Osteoblast (primary cell): ENCODE results near the gene TRAK1. TPM values are rescaled to one million over a fixed set of nuclear protein-coding genes. Genes with fewer than 3 reads are reported as not detected.

Experiments
- DNase-seq: peaks from one replicate; pipeline ENCODE4 v3.0.0; 2011; ENCODE audit warnings: low spot score, mixed read lengths; ENCODE audit not compliant: insufficient read length; ENCODE audit errors: missing footprints
- H2AFZ ChIP-seq: 2 replicates; pipeline ENCODE4 v1.6.0; 2011; ENCODE audit warnings: mild to moderate bottlenecking, low read length
- H3K27ac ChIP-seq: 2 replicates; pipeline ENCODE4 v1.5.1; 2011; ENCODE audit warnings: mild to moderate bottlenecking, low read depth, low read length, moderate library complexity
- H3K27me3 ChIP-seq: 2 replicates; pipeline ENCODE4 v1.6.0; 2012; ENCODE audit warnings: mild to moderate bottlenecking, control low read depth, inconsistent platforms, low read length, moderate library complexity; ENCODE audit not compliant: insufficient read depth
- H3K36me3 ChIP-seq: 2 replicates; pipeline ENCODE4 v1.5.1; 2011; ENCODE audit warnings: mild to moderate bottlenecking, low read length, control low read depth, moderate library complexity; ENCODE audit not compliant: insufficient read depth
- H3K4me1 ChIP-seq: 2 replicates; pipeline ENCODE4 v1.5.1; 2011; ENCODE audit warnings: mild to moderate bottlenecking, low read length, control low read depth, moderate library complexity; ENCODE audit not compliant: insufficient read depth
- H3K4me2 ChIP-seq: 2 replicates; pipeline ENCODE4 v1.6.0; 2011; ENCODE audit warnings: mild to moderate bottlenecking, low read length; ENCODE audit not compliant: insufficient read depth
- H3K4me3 ChIP-seq: fragments of 200-600 bp; sonication (generic); 3 replicates; pipeline ENCODE4 v1.5.1; 2012; ENCODE audit warnings: mild to moderate bottlenecking, low read length, inconsistent platforms; ENCODE audit not compliant: insufficient read depth
- H3K79me2 ChIP-seq: 2 replicates; pipeline ENCODE4 v1.6.0; 2012; ENCODE audit warnings: mild to moderate bottlenecking, low read length, control low read depth, inconsistent platforms; ENCODE audit not compliant: insufficient read depth
- H3K9me3 ChIP-seq: 2 replicates; pipeline ENCODE4 v1.5.1; 2011; ENCODE audit warnings: low read depth, low read length, control low read depth
- H4K20me1 ChIP-seq: 2 replicates; pipeline ENCODE4 v1.6.0; 2012; ENCODE audit warnings: mild to moderate bottlenecking, low read length, control low read depth; ENCODE audit not compliant: insufficient read depth
- CTCF ChIP-seq: IDR thresholded peaks from 2 replicates; pipeline ENCODE4 v1.5.1; 2011; ENCODE audit warnings: mild to moderate bottlenecking, low read depth, low read length, moderate library complexity; ENCODE audit errors: extremely low read depth
- small RNA-seq: library from RNA; depleted of rRNA; stranded (forward); fragments of <200 nt; gene quantifications from one replicate; pipeline ENCODE3, GENCODE V24; 2012
- total RNA-seq: library from RNA; depleted of rRNA; stranded (reverse); fragments of >200 nt; gene quantifications from 2 replicates; pipeline ENCODE4 v1.2.3, GENCODE V29; 2012

The TRAK1 gene
- total RNA-seq, 1 donor, result 60.4 TPM

GRCh38 chr3:42271786-42272185 is 180.6 kb downstream of the TRAK1 start:
- no peaks in the 10 kb centered on the region for H3K4me1 ChIP-seq
- H3K4me2 ChIP-seq, result no peak overlapping the region
- H2AFZ ChIP-seq, result no peak overlapping the region
- no peak overlapping the region for H3K4me3 ChIP-seq
- H3K27me3 ChIP-seq, result peaks cover 15% of the 10 kb centered on the region
- H3K27ac ChIP-seq, result no peak overlapping the region
- no peaks in the 10 kb centered on the region for H3K9me3 ChIP-seq
- H3K79me2 ChIP-seq, result no peaks in the 10 kb centered on the region
- no peak for DNase-seq
- no peaks in the 10 kb centered on the region for H3K36me3 ChIP-seq
- TF ChIP-seq CTCF, result no peak
- no peaks in the 10 kb centered on the region for H4K20me1 ChIP-seq

- Histone ChIP-seq H3K4me3 (no peak overlapping the region), H3K27ac (no peak overlapping the region), H3K79me2 (no peaks in the 10 kb centered on the region), H3K36me3 (no peaks in the 10 kb centered on the region), H3K4me2 (no peak overlapping the region), H3K4me1 (no peaks in the 10 kb centered on the region), H3K27me3 (peaks cover 7% of the 10 kb centered on the region), H4K20me1 (no peaks in the 10 kb centered on the region), H3K9me3 (no peaks in the 10 kb centered on the region), H2AFZ (no peak overlapping the region)
- no peak for TF ChIP-seq CTCF
- no peak for DNase-seq
Measured at GRCh38 chr3:42273361-42273760, 182.2 kb downstream of the TRAK1 start.

- no peaks in the 10 kb centered on the region for H3K4me1 ChIP-seq
- no peaks in the 10 kb centered on the region for H3K79me2 ChIP-seq
- H3K9me3 ChIP-seq, result no peaks in the 10 kb centered on the region
- no peak overlapping the region for H3K4me3 ChIP-seq
- H3K4me2 ChIP-seq, result no peak overlapping the region
- H4K20me1 ChIP-seq, result no peaks in the 10 kb centered on the region
- TF ChIP-seq CTCF, result no peak
- peaks cover 4% of the 10 kb centered on the region for H3K27me3 ChIP-seq
- H2AFZ ChIP-seq, result no peak overlapping the region
- no peak for DNase-seq
- no peaks in the 10 kb centered on the region for H3K36me3 ChIP-seq
- no peak overlapping the region for H3K27ac ChIP-seq
Measured at GRCh38 chr3:42274266-42274665, 183.1 kb downstream of the TRAK1 start.

GRCh38 chr3:42275217-42275616 is 184.1 kb downstream of the TRAK1 start:
- Histone ChIP-seq H3K27ac (no peak overlapping the region), H3K4me1 (no peaks in the 10 kb centered on the region), H3K4me2 (no peak overlapping the region), H3K79me2 (no peaks in the 10 kb centered on the region), H3K27me3 (peaks cover 4% of the 10 kb centered on the region), H3K36me3 (no peaks in the 10 kb centered on the region), H3K9me3 (no peaks in the 10 kb centered on the region), H4K20me1 (no peaks in the 10 kb centered on the region), H2AFZ (no peak overlapping the region), H3K4me3 (no peak overlapping the region)
- no peak for TF ChIP-seq CTCF
- no peak for DNase-seq

Small RNA genes lying within 50 kb of the gene (small RNA-seq; reads per million reads assigned to genes)
- gene RNU4-78P, result not detected

Other genes starting within 250 kb of the TRAK1 start
- gene ULK4, start 129.3 kb upstream of the TRAK1 start, total RNA-seq, result 20.6 and 23.9 TPM in 2 replicates
- not detected in 2 replicates for gene CCK, start 174.8 kb downstream of the TRAK1 start, total RNA-seq